NCI-H2196 treated with DMSO at 0.1 percent for 48 hours (cell line): ENCODE results near the gene TRPM4.
"Not testable (repeated sequence)": the region's sequence is repeated elsewhere in the genome, so short reads cannot be mapped to it uniquely, and the experiment has no call there.

Experiments
- DNase-seq: peaks from one replicate; lab custom pipeline; 2025; ENCODE audit not compliant: unreplicated experiment; lab: John Stamatoyannopoulos, UW

The TRPM4 gene

GRCh38 chr19:49224441-49224840, 66.8 kb downstream of the TRPM4 start:
- DNase-seq, result not testable (repeated sequence)

- peak; percentile 50 for DNase-seq
These were observed 67.3 kb downstream of the TRPM4 start for GRCh38 chr19:49224879-49225278.

- no peak for DNase-seq
These were observed 71.8 kb downstream of the TRPM4 start for GRCh38 chr19:49229416-49229815.

DNA sequence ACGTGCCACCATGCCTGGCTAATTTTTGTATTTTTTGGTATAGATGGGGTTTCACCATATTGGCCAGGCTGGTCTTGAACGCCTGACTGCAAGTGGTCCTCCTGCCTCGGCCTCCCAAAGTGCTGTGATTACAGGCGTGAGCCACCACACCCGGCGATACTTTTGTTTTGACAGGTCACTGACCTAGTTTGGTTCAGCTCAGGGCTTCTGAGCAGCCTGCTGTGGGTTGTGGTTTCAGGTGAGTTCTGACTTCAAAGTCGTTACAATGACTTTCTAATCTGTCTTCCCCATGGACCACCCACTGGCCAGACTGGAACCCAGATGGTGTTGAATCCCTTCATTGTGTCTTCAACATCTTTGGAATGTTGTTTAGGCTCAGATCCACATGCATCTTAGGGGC, 73.8 kb downstream of the TRPM4 start:
- no peak for DNase-seq

DNA sequence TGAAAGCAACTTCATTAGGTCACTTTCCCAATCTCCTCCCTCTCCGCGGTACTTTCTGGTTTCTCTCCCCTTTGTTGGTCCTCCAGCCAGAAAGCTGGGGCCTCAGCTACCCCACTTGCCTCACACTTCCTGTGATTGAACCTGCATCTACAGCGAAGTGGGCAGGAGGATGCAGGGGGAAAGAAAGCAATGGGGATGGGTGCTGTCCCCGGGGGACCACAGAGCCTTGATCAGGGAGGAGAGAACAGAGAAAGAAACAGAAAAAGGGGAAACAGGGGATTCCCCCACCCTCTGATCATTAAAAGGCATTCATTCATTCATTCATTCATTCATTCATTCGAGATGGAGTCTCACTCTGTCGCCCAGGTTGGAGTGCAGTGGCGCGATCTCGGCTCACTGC, 74.2 kb downstream of the TRPM4 start:
- DNase-seq, result no peak

DNA sequence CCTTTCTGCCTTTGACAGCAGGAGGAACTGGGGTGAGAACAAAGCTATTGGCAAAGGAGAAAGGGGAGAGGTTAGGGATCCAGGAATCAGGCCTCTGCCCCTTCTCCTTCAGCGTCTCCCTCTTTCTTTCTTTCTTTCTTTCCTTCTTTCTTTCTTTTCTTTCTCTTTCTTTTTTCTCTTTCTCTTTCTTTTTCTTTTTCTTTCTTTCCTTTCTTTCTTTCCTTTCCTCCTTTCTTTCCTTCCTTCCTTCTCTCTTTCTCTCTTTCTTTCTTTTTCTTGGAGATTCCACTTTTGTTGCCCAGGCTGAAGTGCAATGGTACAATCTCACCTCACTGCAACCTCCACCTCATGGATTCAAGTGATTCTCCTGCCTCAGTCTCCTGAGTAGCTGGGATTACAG, 75.6 kb downstream of the TRPM4 start:
- DNase-seq, result no peak

DNA sequence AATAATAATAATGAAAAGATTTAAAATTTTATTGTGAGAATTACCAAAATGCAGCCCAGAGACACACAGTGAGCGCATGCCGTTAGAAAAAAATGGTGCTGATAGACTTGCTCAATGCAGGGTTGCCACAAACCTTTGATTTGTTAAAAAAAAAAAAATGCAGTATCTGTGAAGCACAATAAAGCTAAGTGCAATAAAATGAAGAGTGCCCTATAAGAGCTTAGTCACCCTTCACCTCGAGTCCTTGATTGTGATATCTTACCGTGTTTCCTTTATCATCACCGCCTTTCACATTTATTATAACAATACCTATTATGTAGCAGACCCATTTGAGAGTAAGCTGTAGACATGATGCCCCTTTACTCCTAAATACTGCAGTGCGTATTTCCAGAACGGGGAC, 84.2 kb downstream of the TRPM4 start:
- no peak for DNase-seq

- no peak for DNase-seq
These were observed 85.5 kb downstream of the TRPM4 start for GRCh38 chr19:49243129-49243528.

- no peak for DNase-seq
These were observed 86.1 kb downstream of the TRPM4 start for GRCh38 chr19:49243726-49244125.

- DNase-seq, result no peak
These were observed 86.7 kb downstream of the TRPM4 start for GRCh38 chr19:49244256-49244655.

GRCh38 chr19:49247676-49248075, 90.1 kb downstream of the TRPM4 start:
- DNase-seq, result no peak

DNA sequence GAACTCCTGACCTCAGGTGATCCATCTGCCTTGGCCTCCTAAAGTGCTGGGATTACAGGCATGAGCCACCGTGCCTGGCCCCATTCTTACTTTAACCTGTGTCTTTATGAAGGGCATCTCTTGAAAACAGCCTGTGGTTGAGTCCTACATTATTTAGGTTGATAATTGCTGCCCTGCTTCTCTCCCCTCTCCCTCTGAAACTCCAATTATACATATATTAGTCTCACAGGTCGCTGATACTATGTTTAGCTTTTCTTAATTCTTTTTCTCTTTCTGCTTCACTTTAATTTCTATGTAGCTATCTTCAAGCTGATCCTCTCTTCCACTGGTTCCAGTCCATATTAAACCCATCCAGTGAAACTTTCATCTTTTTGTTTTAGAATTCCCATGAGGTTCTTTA, 92.3 kb downstream of the TRPM4 start:
- DNase-seq, result no peak

DNA sequence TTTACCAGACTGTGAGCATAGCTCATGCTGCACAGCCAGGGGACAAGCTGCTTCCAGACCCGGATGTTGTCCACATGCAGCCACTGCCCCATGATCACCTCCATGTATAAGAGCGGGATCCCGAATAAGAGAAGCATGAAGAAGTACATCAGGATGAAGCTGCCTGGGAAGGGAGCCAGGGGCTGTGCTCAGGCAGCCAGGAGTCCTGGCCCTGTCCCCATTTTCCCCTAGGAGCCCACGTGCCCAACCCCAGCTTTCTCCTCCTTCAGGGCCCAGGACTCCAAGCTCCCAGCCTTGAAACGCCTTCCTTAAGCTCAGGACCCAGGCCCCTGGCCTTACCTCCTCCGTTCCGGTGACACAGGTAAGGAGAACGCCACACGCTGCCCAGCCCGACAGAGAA, 98.1 kb downstream of the TRPM4 start:
- no peak for DNase-seq

DNA sequence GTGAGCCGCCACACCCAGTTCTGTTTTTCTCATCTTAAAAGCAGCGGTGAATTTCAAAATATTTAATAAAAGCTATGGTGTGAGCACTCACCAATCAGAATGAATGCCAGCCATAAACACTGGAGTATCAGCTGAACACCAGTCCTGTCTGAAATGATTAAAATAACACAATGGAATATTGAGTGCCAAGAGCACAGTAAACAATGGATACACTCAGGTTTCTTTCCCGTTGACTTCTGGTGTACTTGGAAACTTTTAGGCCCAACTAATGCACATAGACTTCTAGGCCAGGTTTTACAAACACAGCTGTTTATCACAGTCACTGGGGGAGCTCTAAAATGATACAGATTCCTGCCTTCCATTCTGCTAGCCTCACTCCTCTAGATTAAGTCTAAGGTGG, 99.1 kb downstream of the TRPM4 start:
- DNase-seq, result no peak
